CD14-positive monocyte (primary cell): ENCODE data around the gene CNOT11. TPM values are rescaled to one million over a fixed set of nuclear protein-coding genes. Genes with fewer than 3 reads are reported as not detected.
A peak's percentile ranks its signal among the peaks of the same experiment; 100 is the strongest.

Experiments used
- DNase-seq, 3 donors: peaks; one replicate each; pipeline ENCODE4 v3.0.0-alpha.2; 2011 to 2022
- H2AFZ ChIP-seq: 2 replicates; pipeline ENCODE4 v1.6.0; 2012; ENCODE audit warnings: mild to moderate bottlenecking, low read depth, low read length, inconsistent platforms; ENCODE audit not compliant: insufficient read depth, poor library complexity, severe bottlenecking
- H3K27ac ChIP-seq, 2 donors: 1 replicate in 1 of 2; 2 replicates in 1 of 2; pipeline ENCODE4 v1.5.1; 2012 to 2013; ENCODE audit warnings: low read length in 2 of 2, control low read depth in 1 of 2, inconsistent platforms in 1 of 2, low read depth in 1 of 2, mild to moderate bottlenecking in 1 of 2
- H3K27me3 ChIP-seq, 2 donors: one replicate each; pipeline versions ENCODE4 v1.6.0 to v1.6.1; 2011 to 2013; ENCODE audit warnings: low read length in 2 of 2; ENCODE audit not compliant: control insufficient read depth in 2 of 2, insufficient read depth in 2 of 2
- H3K36me3 ChIP-seq, 2 donors: replicated peaks in 1 of 2; 1 replicate in 1 of 2; 2 replicates in 1 of 2; pipeline versions ENCODE4 v1.5.1 to v1.6.1; 2012 to 2013; ENCODE audit warnings: low read length in 2 of 2, control low read depth in 1 of 2, inconsistent platforms in 1 of 2, mild to moderate bottlenecking in 1 of 2; ENCODE audit not compliant: insufficient read depth in 2 of 2, control insufficient read depth in 1 of 2
- H3K4me1 ChIP-seq, 2 donors: 1 replicate in 1 of 2; 2 replicates in 1 of 2; pipeline versions ENCODE4 v1.5.1 to v1.6.1; 2012 to 2013; ENCODE audit warnings: low read length in 2 of 2, control low read depth in 1 of 2, inconsistent platforms in 1 of 2, mild to moderate bottlenecking in 1 of 2, moderate library complexity in 1 of 2; ENCODE audit not compliant: insufficient read depth in 2 of 2, control insufficient read depth in 1 of 2
- H3K4me2 ChIP-seq: replicated peaks from 2 replicates; pipeline ENCODE3; 2012; ENCODE audit warnings: low read length, moderate library complexity, mild to moderate bottlenecking; ENCODE audit not compliant: poor library complexity, severe bottlenecking; ENCODE audit errors: extremely low read depth
- H3K4me3 ChIP-seq, 3 experiments: fragments of 200-600 bp in 1 of 3; sonication (generic) in 1 of 3; replicated peaks in 1 of 3; 1 replicate in 2 of 3; 2 replicates in 1 of 3; pipeline ENCODE4 v1.5.1; 2011 to 2013; ENCODE audit warnings: low read length in 3 of 3, mild to moderate bottlenecking in 3 of 3, control low read depth in 2 of 3, low read depth in 2 of 3, inconsistent platforms in 1 of 3, moderate library complexity in 1 of 3
- H3K79me2 ChIP-seq: 2 replicates; pipeline ENCODE4 v1.6.0; 2012; ENCODE audit warnings: mild to moderate bottlenecking, control low read depth, inconsistent platforms, low read length, moderate library complexity; ENCODE audit not compliant: insufficient read depth
- H3K9ac ChIP-seq: 2 replicates; pipeline ENCODE4 v1.6.0; 2017; ENCODE audit warnings: low read length, mild to moderate bottlenecking; ENCODE audit not compliant: insufficient read depth, poor library complexity, severe bottlenecking
- H3K9me3 ChIP-seq, 2 donors: replicated peaks in 1 of 2; 1 replicate in 1 of 2; 2 replicates in 1 of 2; pipeline versions ENCODE4 v1.5.1 to v1.6.1; 2012 to 2013; ENCODE audit warnings: low read length in 2 of 2, control low read depth in 1 of 2; ENCODE audit not compliant: control insufficient read depth in 1 of 2, insufficient read depth in 1 of 2
- H4K20me1 ChIP-seq: 2 replicates; pipeline ENCODE4 v1.6.0; 2012; ENCODE audit warnings: mild to moderate bottlenecking, low read length, control low read depth, moderate library complexity; ENCODE audit not compliant: insufficient read depth
- H3K27ac Mint-ChIP-seq, 7 donors: one replicate each; pipeline ENCODE4 v1.8.0; 2020; ENCODE audit warnings: mild to moderate bottlenecking in 7 of 7, mixed read lengths in 7 of 7, moderate library complexity in 6 of 7, inconsistent platforms in 2 of 7
- H3K27me3 Mint-ChIP-seq, 3 donors: one replicate each; pipeline ENCODE4 v1.8.0; 2021 to 2022; ENCODE audit warnings: low read depth in 3 of 3, mild to moderate bottlenecking in 3 of 3, mixed read lengths in 3 of 3, moderate library complexity in 3 of 3, inconsistent platforms in 1 of 3
- H3K36me3 Mint-ChIP-seq, 2 donors: one replicate each; pipeline ENCODE4 v1.8.0; 2020; ENCODE audit warnings: mixed read lengths in 2 of 2, inconsistent platforms in 1 of 2, mild to moderate bottlenecking in 1 of 2
- H3K4me1 Mint-ChIP-seq: one replicate; pipeline ENCODE4 v1.8.0; 2020; ENCODE audit warnings: mild to moderate bottlenecking, mixed read lengths
- H3K4me3 Mint-ChIP-seq, 2 donors: one replicate each; pipeline ENCODE4 v1.8.0; 2020; ENCODE audit warnings: mild to moderate bottlenecking in 2 of 2, mixed read lengths in 2 of 2, moderate library complexity in 1 of 2
- H3K9me3 Mint-ChIP-seq, 7 donors: one replicate each; pipeline ENCODE4 v1.8.0; 2020 to 2022; ENCODE audit warnings: mixed read lengths in 7 of 7, mild to moderate bottlenecking in 6 of 7, moderate library complexity in 6 of 7, inconsistent platforms in 2 of 7
- WGBS: methylation state at CpG from one replicate; pipeline ENCODE4 v1.1.5; 2013; ENCODE audit warnings: missing lambda C conversion rate; ENCODE audit not compliant: insufficient coverage; 5-methylcytosine and 5-hydroxymethylcytosine counted together
- intact Hi-C, 2 donors: fragments of 100-400 bp; cut with micrococcal nuclease; formaldehyde crosslinking; loops; one replicate each; pipeline versions ENCODE4 v1.15.0 to v1.15.1; 2023
- polyA plus RNA-seq, 3 donors: library from polyadenylated mRNA; depleted of rRNA in 1 of 3; unstranded in 2 of 3; stranded (reverse) in 1 of 3; fragments of 300-500 nt in 2 of 3; fragments of >200 nt in 1 of 3; fragmentation: Illumina TruSeq in 2 of 3; gene quantifications; 1 replicate in 2 of 3; 2 replicates in 1 of 3; pipeline ENCODE4 v1.2.3, GENCODE V29; 2012 to 2021
- TF ChIP-seq, protein P1 (sequence below): fragments of 200-600 bp; IDR thresholded peaks from one replicate; pipeline ENCODE4 v1.8.0; 2022; ENCODE audit warnings: antibody characterized with exemption, mild to moderate bottlenecking

Gene CNOT11
- polyA plus RNA-seq, 3 donors, result 38.2 to 39.0 (median 38.4) TPM

GRCh38 chr2:101300836-101301235 is 48.1 kb downstream of the CNOT11 start:
- Mint-ChIP-seq H3K4me1 (peaks cover 84% of the 10 kb centered on the region), H3K4me3 (peak overlapping the region in 1 of 2 donors; percentile 49), H3K27me3 (peaks cover 0 to 2% (median 0%) of the 10 kb centered on the region in 3 donors), H3K27ac (peak overlapping the region in 1 of 7 donors; percentile 65), H3K36me3 (peaks cover 59 to 84% of the 10 kb centered on the region in 2 donors), H3K9me3 (peaks cover 0 to 2% (median 0%) of the 10 kb centered on the region in 7 donors)
- peak overlapping the region in 1 of 2 donors; percentile 41 for H3K27ac ChIP-seq
- peaks cover 40 to 92% of the 10 kb centered on the region in 2 donors for H3K36me3 ChIP-seq
- H2AFZ ChIP-seq, result no peak overlapping the region
- H3K79me2 ChIP-seq, result peaks cover 100% of the 10 kb centered on the region
- H4K20me1 ChIP-seq, result peaks cover 100% of the 10 kb centered on the region
- intact Hi-C loops, result no loop called here
- H3K9me3 ChIP-seq, result no peaks in the 10 kb centered on the region
- peak overlapping the region in 1 of 3 experiments; percentile 46 for H3K4me3 ChIP-seq
- H3K9ac ChIP-seq, result peak overlapping the region; percentile 21
- DNase-seq, result peak in 1 of 3 donors; percentile 20
- peaks cover 54 to 74% of the 10 kb centered on the region in 2 donors for H3K4me1 ChIP-seq
- TF ChIP-seq, protein P1, sequence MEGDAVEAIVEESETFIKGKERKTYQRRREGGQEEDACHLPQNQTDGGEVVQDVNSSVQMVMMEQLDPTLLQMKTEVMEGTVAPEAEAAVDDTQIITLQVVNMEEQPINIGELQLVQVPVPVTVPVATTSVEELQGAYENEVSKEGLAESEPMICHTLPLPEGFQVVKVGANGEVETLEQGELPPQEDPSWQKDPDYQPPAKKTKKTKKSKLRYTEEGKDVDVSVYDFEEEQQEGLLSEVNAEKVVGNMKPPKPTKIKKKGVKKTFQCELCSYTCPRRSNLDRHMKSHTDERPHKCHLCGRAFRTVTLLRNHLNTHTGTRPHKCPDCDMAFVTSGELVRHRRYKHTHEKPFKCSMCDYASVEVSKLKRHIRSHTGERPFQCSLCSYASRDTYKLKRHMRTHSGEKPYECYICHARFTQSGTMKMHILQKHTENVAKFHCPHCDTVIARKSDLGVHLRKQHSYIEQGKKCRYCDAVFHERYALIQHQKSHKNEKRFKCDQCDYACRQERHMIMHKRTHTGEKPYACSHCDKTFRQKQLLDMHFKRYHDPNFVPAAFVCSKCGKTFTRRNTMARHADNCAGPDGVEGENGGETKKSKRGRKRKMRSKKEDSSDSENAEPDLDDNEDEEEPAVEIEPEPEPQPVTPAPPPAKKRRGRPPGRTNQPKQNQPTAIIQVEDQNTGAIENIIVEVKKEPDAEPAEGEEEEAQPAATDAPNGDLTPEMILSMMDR, result no peak
- 52% methylated on average over 7 of the region's 7 CpGs for WGBS
- H3K27me3 ChIP-seq, result no peaks in the 10 kb centered on the region
- H3K4me2 ChIP-seq, result peak overlapping the region; percentile 60

GRCh38 chr2:101302016-101302415 is 49.3 kb downstream of the CNOT11 start:
- TF ChIP-seq, protein P1, result no peak
- no peak overlapping the region for H3K9ac ChIP-seq
- Mint-ChIP-seq H3K36me3 (peaks cover 63 to 81% of the 10 kb centered on the region in 2 donors), H3K9me3 (no peaks in the 10 kb centered on the region), H3K27me3 (peaks cover 0 to 2% (median 0%) of the 10 kb centered on the region in 3 donors), H3K4me3 (no peak overlapping the region), H3K4me1 (peaks cover 84% of the 10 kb centered on the region), H3K27ac (no peak overlapping the region)
- peaks cover 34 to 88% of the 10 kb centered on the region in 2 donors for H3K36me3 ChIP-seq
- no peak overlapping the region for H3K27ac ChIP-seq
- H4K20me1 ChIP-seq, result peaks cover 98% of the 10 kb centered on the region
- intact Hi-C loops, result no loop called here
- H3K27me3 ChIP-seq, result no peaks in the 10 kb centered on the region
- no peak for DNase-seq
- no peak overlapping the region for H3K4me2 ChIP-seq
- H3K9me3 ChIP-seq, result no peaks in the 10 kb centered on the region
- H3K79me2 ChIP-seq, result peaks cover 100% of the 10 kb centered on the region
- H3K4me3 ChIP-seq, result no peak overlapping the region
- H2AFZ ChIP-seq, result no peak overlapping the region
- peaks cover 61 to 76% of the 10 kb centered on the region in 2 donors for H3K4me1 ChIP-seq
- no CpG with 5 or more reads among the region's 4 CpGs for WGBS
